ENCODE results near the gene FBXO27. TPM values are rescaled to one million over a fixed set of nuclear protein-coding genes. Genes with fewer than 3 reads are reported as not detected.

The FBXO27 gene
- total and polyA plus RNA-seq, 2 of the 8 experiments (the other 6 are each of a cell fraction or from before 2014, with no cell fraction given), result 10.9 to 25.5 TPM

DNA sequence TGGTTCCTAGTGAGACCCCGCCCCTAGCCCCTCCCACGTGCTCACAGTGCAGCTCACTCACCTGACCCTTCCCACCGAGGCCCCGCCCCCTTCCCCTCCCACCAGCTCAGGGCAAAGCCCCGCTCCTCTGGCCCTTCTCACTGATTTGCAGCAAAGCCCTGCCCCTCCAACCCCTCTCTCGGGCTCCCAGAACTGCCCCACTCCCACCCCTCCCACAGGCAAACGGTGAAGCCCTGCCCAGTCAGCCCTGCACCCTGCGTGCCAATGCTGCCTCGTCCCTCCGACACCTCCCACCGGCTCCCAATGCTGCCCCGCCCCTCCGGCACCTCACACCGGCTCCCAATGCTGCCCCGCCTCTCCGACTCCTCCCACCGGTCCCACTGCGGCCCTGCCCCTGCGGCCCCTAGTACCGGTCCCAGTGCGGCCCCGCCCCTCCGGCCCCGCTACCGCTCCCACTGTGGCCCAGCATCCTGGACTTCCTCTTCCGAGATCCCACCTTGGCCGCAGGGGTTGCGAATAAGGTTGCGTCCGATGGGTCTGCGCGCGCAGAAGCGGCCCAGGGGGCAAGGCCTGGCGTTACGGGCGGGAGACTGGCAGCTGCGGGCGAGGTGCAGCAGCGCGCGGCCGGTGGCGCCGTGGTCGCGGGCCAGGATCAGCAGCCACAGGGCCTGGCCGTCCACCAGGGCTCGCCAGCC lies 834 bp downstream of the FBXO27 start (continued):
- no peak for TF ChIP-seq CHD7 (IDR thresholded peaks at IDR 0.05; ENCODE audit: insufficient replicate concordance, low read length)
- TF ChIP-seq SIN3A (conservative IDR thresholded peaks at IDR 0.05 in 1 of 2, IDR thresholded peaks at IDR 0.05 in 1 of 2; ENCODE audit: low read depth in 1 of 2, low read length in 2 of 2), result peak; percentile 14 to 30; a peak in 1 of 4 replicates
- no peak for TF ChIP-seq CTBP2 (IDR thresholded peaks at IDR 0.05; ENCODE audit: borderline replicate concordance, insufficient read depth, insufficient read length, low read length)
- TF ChIP-seq POLR2AphosphoS5 (IDR thresholded peaks at IDR 0.05; ENCODE audit: low read depth, low read length), result peak; percentile 47; the same call in 1 of the 2 replicates
- no peak for TF ChIP-seq SIX5 (IDR thresholded peaks at IDR 0.05; ENCODE audit: low read depth, low read length)
- no peak for TF ChIP-seq RXRA (IDR thresholded peaks at IDR 0.05; ENCODE audit: insufficient read depth, low read depth, low read length)
- TF ChIP-seq KDM4A (IDR thresholded peaks at IDR 0.05; ENCODE audit: low read depth, low read length, severe bottlenecking), result no peak
- TF ChIP-seq POLR2A (IDR thresholded peaks at IDR 0.05; ENCODE audit: control extremely low read depth in 1 of 2, low read depth in 2 of 2, low read length in 2 of 2), result peak in 1 of 2 experiments; percentile 3; a peak in 2 of 3 replicates
- no peak for TF ChIP-seq CEBPB (IDR thresholded peaks at IDR 0.05; ENCODE audit: low read depth, low read length)
- TF ChIP-seq BACH1 (IDR thresholded peaks at IDR 0.05; ENCODE audit: low read length), result no peak; the same call in 1 of the 2 replicates

Data from H1 (cell line).